PC-9 (cell line): ENCODE measurements around the gene SORBS1. TPM values are rescaled to one million over a fixed set of nuclear protein-coding genes. Genes with fewer than 3 reads are reported as not detected.

Experiments used
- BruUV-seq: library from RNA; stranded (reverse); fragments of 400-500 nt; replicated peaks from 2 replicates; lab custom pipeline; 2021; lab: Mats Ljungman, UMichigan
- CTCF ChIA-PET: fragments of 300-600 bp; sonication (Branson Sonifier 250); formaldehyde crosslinking; loops from one replicate; lab custom pipeline; 2022; ENCODE audit warnings: antibody characterized with exemption; lab: Charles Lee
- POLR2A ChIA-PET: fragments of 300-600 bp; sonication (Branson Sonifier 250); formaldehyde crosslinking; loops from one replicate; lab custom pipeline; 2022; ENCODE audit warnings: antibody characterized with exemption; ENCODE audit not compliant: unreplicated experiment; lab: Charles Lee
- DNase-seq, 2 experiments: peaks; one replicate each; pipeline versions ENCODE4 v3.0.0 to v3.0.0-alpha.2; 2015 to 2022; ENCODE audit warnings: mixed read lengths in 1 of 2
- H2AFZ ChIP-seq: fragments of 200-600 bp; sonication (generic); 2 replicates; pipeline ENCODE4 v1.8.1; 2017; ENCODE audit warnings: antibody characterized with exemption
- H3F3A ChIP-seq: fragments of 200-600 bp; sonication (generic); 2 replicates; pipeline ENCODE4 v1.8.1; 2017; ENCODE audit warnings: antibody characterized with exemption, mild to moderate bottlenecking, low read depth; ENCODE audit not compliant: insufficient read depth
- H3K27ac ChIP-seq: fragments of 200-600 bp; sonication (generic); 2 replicates; pipeline ENCODE4 v1.6.1; 2016; ENCODE audit warnings: mixed run types
- H3K27me3 ChIP-seq: fragments of 200-600 bp; sonication (generic); 2 replicates; pipeline ENCODE4 v1.6.1; 2016; ENCODE audit warnings: low read depth, mixed run types; ENCODE audit not compliant: insufficient read depth
- H3K36me3 ChIP-seq: fragments of 200-600 bp; sonication (generic); 2 replicates; pipeline ENCODE4 v1.6.1; 2016; ENCODE audit warnings: low read depth, mixed run types
- H3K4me1 ChIP-seq: fragments of 200-600 bp; sonication (generic); replicated peaks from 2 replicates; pipeline ENCODE4 v1.6.1; 2016; ENCODE audit warnings: mixed run types; ENCODE audit not compliant: insufficient read depth
- H3K4me2 ChIP-seq: fragments of 200-600 bp; sonication (generic); 2 replicates; pipeline ENCODE4 v1.6.1; 2017; ENCODE audit warnings: mixed run types
- H3K4me3 ChIP-seq: fragments of 200-600 bp; sonication (generic); 2 replicates; pipeline ENCODE4 v1.6.1; 2016; ENCODE audit warnings: mixed run types
- H3K79me2 ChIP-seq: fragments of 200-600 bp; sonication (generic); 2 replicates; pipeline ENCODE4 v1.6.1; 2017; ENCODE audit warnings: low read depth, mixed run types
- H3K9me2 ChIP-seq: fragments of 200-600 bp; sonication (generic); 2 replicates; pipeline ENCODE4 v1.8.1; 2017; ENCODE audit warnings: mild to moderate bottlenecking; ENCODE audit not compliant: insufficient read depth
- H3K9me3 ChIP-seq: fragments of 200-600 bp; sonication (generic); 2 replicates; pipeline ENCODE4 v1.8.1; 2016; ENCODE audit warnings: low read depth; ENCODE audit not compliant: insufficient read depth
- H4K20me1 ChIP-seq: fragments of 200-600 bp; sonication (generic); 2 replicates; pipeline ENCODE4 v1.8.1; 2017; ENCODE audit not compliant: insufficient read depth
- CTCF ChIP-seq: fragments of 200-600 bp; sonication (generic); conservative IDR thresholded peaks from 2 replicates; pipeline ENCODE4 v1.6.1; 2017; ENCODE audit warnings: mixed run types, antibody characterized with exemption, mild to moderate bottlenecking, moderate library complexity
- EZH2 ChIP-seq: fragments of 200-600 bp; sonication (generic); IDR thresholded peaks from 2 replicates; pipeline ENCODE4 v1.8.0; 2017; ENCODE audit warnings: antibody characterized with exemption, low read depth
- intact Hi-C: fragments of 100-400 bp; cut with micrococcal nuclease; formaldehyde crosslinking; loops from one replicate; pipeline ENCODE4 v1.10.0; 2022; ENCODE audit not compliant: unreplicated experiment
- total RNA-seq: library from RNA; stranded (reverse); gene quantifications from 2 replicates; pipeline ENCODE4 v1.2.3, GENCODE V29; 2021

Gene SORBS1
- total RNA-seq, 1 experiment from 2014 or later, result 5.0 TPM

DNA sequence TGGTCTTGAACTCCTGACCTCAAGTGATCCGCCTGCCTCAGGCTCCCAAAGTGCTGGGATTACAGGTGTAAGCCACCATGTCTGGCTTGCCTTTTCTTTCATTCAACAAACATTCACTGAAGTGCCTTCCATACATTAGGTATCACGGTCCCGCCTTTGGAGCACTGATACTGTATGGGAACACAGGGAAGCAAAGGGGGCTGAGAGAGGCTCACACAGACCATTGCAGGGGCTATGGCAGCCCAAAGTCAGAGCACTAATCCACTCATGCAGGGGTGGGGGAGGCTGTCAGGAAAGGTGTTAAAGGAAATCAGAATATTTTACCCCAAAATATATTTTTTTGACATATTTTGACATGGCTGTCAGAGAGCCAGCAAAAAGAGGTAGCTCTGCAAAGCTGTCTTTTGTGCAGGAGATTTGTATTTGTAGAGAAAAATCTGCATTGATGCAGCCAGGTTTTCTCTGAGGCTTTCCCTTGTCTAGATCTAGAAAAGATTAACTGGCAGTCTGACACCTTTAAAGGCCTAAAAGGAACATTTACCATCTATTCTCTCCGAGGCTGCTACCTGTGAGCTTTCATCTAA is 228.4 kb downstream of the SORBS1 start:
- Histone ChIP-seq H3K79me2 (no peaks in the 10 kb centered on the region), H3K4me3 (no peak overlapping the region), H3F3A (peaks cover 11% of the 10 kb centered on the region; the same call in 1 of the 2 replicates), H3K9me2 (no peaks in the 10 kb centered on the region), H3K9me3 (no peaks in the 10 kb centered on the region), H2AFZ (no peak overlapping the region), H3K27me3 (no peaks in the 10 kb centered on the region), H3K27ac (no peak overlapping the region), H3K4me1 (peaks cover 19% of the 10 kb centered on the region), H4K20me1 (no peaks in the 10 kb centered on the region), H3K36me3 (no peaks in the 10 kb centered on the region), H3K4me2 (no peak overlapping the region)
- CTCF ChIA-PET, result interaction anchor here (0.7 kb wide), 1 partner anchor 86 kb away, joined by 4 read pairs; no protein-coding TSS in a partner anchor
- TF ChIP-seq CTCF (no peak), EZH2 (no peak)
- intact Hi-C loops, result no loop called here
- no peak for DNase-seq
- POLR2A ChIA-PET, result no interaction called here
- BruUV-seq, result no TSS peak

- Histone ChIP-seq H3K4me2 (no peak overlapping the region), H3F3A (peaks cover 11% of the 10 kb centered on the region; the same call in 1 of the 2 replicates), H3K9me2 (no peaks in the 10 kb centered on the region), H3K4me3 (no peak overlapping the region), H3K79me2 (no peaks in the 10 kb centered on the region), H3K4me1 (peaks cover 19% of the 10 kb centered on the region), H3K27me3 (no peaks in the 10 kb centered on the region), H2AFZ (no peak overlapping the region), H3K27ac (no peak overlapping the region), H3K36me3 (no peaks in the 10 kb centered on the region), H3K9me3 (no peaks in the 10 kb centered on the region), H4K20me1 (no peaks in the 10 kb centered on the region)
- ChIA-PET POLR2A (no interaction called here), CTCF (no interaction called here)
- intact Hi-C loops, result no loop called here
- no peak for DNase-seq
- BruUV-seq, result no TSS peak
- no peak for TF ChIP-seq CTCF
- TF ChIP-seq EZH2, result no peak
Measured at GRCh38 chr10:95331596-95332130, 229.5 kb downstream of the SORBS1 start.

DNA sequence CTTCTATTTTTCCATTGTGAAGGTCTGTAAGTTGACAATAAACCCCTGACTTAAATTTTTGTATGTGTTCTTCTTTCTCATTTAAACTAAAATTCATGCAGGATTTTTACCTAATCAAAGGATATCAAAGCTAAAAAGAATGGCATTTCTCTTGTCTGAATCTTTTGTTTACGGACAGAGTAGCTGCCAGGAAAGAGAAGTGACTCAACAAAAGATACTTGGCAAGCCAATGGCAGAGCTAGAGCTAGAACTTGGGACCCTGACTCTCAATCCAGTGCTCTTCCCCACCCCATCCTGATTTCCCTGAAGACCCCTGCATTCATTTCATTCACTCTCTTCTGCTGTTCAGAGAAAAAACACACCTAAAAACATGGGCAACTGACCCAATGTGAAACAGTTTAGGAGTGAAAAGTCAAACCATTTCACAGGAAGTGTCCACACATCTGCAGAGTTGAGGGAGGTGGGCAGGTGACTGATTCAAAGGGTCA is 230.2 kb downstream of the SORBS1 start:
- no peaks in the 10 kb centered on the region for H3K79me2 ChIP-seq
- no peaks in the 10 kb centered on the region for H3K9me2 ChIP-seq
- CTCF ChIA-PET, result no interaction called here
- H2AFZ ChIP-seq, result no peak overlapping the region
- H3K4me1 ChIP-seq, result peaks cover 19% of the 10 kb centered on the region
- TF ChIP-seq EZH2, result no peak
- TF ChIP-seq CTCF, result no peak
- POLR2A ChIA-PET, result no interaction called here
- intact Hi-C loops, result no loop called here
- no peak for DNase-seq
- H3K4me2 ChIP-seq, result no peak overlapping the region
- no TSS peak for BruUV-seq
- no peak overlapping the region for H3K4me3 ChIP-seq
- H3K9me3 ChIP-seq, result no peaks in the 10 kb centered on the region
- H3F3A ChIP-seq, result peaks cover 11% of the 10 kb centered on the region; the same call in 1 of the 2 replicates
- H3K27me3 ChIP-seq, result no peaks in the 10 kb centered on the region
- no peaks in the 10 kb centered on the region for H4K20me1 ChIP-seq
- no peaks in the 10 kb centered on the region for H3K36me3 ChIP-seq
- H3K27ac ChIP-seq, result peak overlapping the region; percentile 37; the same call in 1 of the 2 replicates
